Subcutaneous adipose tissue (tissue), 4 donors: ENCODE results near the gene GTF2F1. TPM values are rescaled to one million over a fixed set of nuclear protein-coding genes. Genes with fewer than 3 reads are reported as not detected.

Experiments used
- total RNA-seq, 4 donors: library from RNA; depleted of rRNA; stranded (reverse); fragments of >200 nt; gene quantifications; one replicate each; pipeline ENCODE4 v1.1.0, GENCODE V29; 2016
- TF ChIP-seq, protein P1 (sequence below): fragments of 450-650 bp; IDR thresholded peaks from one replicate; pipeline ENCODE4 v1.5.1; 2016; ENCODE audit warnings: low read depth, mild to moderate bottlenecking, control low read depth, antibody characterized with exemption, moderate library complexity

GTF2F1 gene
- total RNA-seq, 4 donors from 2014 or later = 27.9 to 41.6 (median 33.8) TPM

DNA sequence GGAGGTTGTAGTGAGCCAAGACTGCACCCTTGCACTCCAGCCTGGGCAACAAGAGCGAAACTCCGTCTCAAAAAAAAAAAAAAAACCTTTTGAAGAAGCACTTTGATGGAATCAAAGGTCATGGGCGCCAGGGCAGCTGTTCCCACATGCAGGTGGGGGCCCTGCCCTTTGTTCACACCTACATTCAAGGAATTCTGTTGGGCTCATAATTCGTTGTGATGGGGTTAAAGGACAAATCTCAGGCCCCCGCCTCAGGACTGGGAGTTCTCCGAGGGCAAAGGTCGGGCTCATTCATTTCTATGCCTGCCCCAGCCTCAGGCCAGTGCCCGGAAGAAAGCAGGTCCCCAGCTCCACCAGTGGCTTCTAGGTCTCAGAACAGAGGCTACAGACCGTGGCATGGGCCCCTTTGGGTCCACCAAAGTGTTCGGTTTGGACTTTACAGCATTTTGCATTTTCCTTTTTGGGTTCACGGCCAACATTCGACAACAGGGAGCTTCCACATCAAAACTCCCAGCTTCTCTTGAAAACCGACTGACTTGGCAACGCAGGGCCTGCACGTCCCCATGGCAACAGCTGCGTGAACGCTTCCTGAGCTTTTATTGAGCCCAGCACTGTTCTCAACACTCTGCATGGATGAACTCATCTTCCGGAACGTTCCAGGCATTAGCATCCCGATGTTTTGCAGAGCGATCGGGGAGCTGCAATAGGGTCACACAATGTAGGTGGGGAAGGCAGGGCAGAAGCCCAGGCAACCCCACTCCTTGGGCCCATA lies 10.1 kb upstream of the GTF2F1 start:
- TF ChIP-seq, protein P1, sequence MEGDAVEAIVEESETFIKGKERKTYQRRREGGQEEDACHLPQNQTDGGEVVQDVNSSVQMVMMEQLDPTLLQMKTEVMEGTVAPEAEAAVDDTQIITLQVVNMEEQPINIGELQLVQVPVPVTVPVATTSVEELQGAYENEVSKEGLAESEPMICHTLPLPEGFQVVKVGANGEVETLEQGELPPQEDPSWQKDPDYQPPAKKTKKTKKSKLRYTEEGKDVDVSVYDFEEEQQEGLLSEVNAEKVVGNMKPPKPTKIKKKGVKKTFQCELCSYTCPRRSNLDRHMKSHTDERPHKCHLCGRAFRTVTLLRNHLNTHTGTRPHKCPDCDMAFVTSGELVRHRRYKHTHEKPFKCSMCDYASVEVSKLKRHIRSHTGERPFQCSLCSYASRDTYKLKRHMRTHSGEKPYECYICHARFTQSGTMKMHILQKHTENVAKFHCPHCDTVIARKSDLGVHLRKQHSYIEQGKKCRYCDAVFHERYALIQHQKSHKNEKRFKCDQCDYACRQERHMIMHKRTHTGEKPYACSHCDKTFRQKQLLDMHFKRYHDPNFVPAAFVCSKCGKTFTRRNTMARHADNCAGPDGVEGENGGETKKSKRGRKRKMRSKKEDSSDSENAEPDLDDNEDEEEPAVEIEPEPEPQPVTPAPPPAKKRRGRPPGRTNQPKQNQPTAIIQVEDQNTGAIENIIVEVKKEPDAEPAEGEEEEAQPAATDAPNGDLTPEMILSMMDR = no peak

DNA sequence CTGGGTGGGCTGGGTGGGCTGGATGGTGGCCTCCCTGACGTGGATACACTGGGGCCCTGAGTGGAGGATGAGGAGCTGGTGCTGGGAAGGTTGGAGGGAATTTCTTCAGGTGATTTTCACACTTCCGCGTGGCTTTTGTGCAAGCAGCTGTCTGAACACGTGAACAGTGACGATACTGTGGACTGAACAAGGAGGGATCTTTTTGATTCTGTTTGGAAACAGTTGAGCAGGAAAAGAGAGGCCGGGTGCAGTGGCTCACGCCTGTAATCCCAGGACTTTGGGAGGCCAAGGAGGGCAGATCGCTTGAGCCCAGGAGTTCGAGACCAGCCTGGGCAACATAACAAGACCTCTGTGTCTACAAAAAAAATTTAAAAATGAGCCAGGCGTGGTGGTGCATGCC lies 9.1 kb upstream of the GTF2F1 start:
- TF ChIP-seq, protein P1 = no peak

DNA sequence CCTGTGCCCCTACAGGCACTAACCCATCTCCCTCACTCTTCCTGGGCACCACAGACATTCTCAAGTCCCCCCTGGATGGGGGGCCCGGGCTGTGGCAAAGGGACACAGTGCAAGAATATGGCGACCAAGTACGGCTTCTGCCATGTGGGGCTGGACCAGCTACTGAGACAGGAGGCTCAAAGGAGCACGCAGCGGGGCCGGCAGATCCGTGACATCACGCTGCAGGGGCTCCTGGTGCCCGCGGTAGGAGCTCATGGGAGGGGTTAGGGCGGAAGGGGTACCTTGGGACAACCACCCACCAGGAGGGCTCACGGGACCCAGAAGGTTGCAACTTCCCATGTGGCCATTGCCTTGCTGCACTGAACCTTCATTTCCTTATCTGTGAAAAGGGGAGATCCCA lies 3.3 kb upstream of the GTF2F1 start:
- TF ChIP-seq, protein P1 = no peak

DNA sequence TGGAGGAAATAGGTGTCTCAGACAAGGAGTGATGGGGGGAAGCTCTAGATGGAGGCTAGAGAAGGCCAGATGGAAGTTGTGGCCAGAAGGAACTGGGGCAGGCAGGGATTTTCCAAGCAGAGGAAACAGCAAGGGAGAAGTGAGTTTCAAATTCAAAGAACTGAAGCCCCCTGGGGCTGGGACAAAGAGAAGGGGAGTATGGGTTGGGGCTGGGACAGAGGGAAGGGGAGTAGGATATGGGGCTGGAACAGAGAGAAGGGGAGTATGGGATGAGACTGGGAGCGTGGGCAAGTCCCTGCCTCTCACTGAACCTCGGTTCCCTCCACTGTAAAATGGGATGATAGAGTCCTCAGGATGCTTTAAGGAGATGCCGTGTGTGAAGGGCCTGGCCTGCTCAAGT lies 1.9 kb upstream of the GTF2F1 start:
- TF ChIP-seq, protein P1 = no peak

DNA sequence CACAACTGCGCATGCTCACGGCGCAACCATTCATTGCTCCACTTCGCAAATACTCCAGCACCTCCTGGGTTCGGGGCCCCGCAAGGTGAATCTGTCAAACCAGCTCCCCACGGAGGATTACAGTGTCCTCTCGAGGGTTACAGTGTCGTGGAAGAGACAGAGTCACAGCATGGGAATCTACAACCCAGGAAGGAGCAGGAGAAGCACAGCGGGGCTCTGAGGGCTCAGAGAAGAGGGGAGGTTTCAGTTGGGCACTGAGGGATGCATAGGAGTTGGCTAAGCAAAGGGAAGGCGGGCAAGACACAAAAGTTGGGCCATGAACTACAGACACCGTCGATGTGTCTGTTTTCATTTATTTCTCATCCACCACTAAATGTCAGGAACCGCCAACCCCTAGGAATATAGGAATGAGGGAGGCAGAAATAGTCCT lies 1.0 kb upstream of the GTF2F1 start:
- TF ChIP-seq, protein P1 = no peak

DNA sequence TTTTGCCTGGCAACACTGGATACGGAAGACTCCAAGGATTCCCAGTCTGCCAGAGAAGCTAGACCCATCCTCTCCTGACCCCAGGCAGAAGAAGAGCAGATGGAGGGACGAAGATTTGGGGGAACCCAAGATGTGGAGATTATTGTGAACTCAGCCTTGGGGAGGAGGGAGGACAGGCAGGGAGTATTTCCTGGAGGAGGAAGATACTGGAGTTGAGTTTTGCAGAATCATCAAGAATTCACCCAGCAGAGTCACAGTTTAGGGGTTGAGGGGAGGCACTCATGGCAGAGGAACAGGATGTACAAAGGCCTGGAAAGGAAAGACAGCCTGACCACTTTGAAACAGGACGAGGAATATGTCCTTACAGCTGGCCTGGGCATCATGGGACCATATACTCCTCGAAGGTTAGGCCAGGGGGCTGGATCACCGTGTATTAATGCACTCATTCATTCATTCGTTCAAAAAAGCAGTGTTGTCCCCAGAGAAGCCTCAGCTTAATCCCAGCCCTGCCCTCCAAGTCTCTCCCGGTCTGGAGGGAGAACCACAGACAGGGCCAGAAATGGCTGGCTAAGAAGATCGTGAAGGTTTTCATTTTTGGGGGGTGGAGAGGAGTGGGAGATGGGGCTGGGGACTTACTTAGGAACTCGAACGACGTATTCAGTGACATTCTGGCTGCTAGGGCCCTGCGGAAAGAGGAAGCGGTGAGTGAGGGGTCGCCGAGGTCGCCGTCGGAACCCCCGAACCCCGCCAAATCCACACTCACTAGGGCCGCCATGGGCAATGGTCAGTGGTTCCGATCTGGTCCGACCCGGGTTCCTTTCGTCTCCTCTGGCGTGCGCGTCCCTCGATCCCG lies 517 bp downstream of the GTF2F1 start:
- TF ChIP-seq, protein P1 = no peak

DNA sequence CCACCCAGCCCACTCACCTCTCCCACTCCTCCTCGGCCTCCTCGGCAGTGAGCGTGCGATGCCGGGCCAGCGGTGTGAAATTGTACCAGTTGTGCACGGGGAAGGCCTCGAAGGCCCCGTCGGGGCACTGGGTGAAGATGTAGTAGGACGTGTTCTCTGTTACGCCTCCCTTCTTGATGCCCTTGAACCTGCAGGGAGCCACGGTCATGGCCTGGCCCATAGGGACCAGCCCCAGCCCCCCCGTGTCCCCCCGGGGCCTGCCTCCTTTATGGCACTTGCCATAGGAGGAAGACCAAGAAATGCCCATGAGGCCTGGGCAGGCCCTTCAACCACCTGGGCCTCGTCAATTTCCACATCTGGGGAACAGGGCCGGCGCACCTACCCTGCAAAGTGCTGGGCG lies 5.6 kb downstream of the GTF2F1 start:
- TF ChIP-seq, protein P1 = no peak
